KG1 (cell line): ENCODE measurements around the gene CAPN10.
A peak's percentile ranks its signal among the peaks of the same experiment; 100 is the strongest.

ENCODE experiments used
- DNase-seq: peaks from one replicate; lab custom pipeline; 2025; lab: John Stamatoyannopoulos, UW

Gene CAPN10

DNA sequence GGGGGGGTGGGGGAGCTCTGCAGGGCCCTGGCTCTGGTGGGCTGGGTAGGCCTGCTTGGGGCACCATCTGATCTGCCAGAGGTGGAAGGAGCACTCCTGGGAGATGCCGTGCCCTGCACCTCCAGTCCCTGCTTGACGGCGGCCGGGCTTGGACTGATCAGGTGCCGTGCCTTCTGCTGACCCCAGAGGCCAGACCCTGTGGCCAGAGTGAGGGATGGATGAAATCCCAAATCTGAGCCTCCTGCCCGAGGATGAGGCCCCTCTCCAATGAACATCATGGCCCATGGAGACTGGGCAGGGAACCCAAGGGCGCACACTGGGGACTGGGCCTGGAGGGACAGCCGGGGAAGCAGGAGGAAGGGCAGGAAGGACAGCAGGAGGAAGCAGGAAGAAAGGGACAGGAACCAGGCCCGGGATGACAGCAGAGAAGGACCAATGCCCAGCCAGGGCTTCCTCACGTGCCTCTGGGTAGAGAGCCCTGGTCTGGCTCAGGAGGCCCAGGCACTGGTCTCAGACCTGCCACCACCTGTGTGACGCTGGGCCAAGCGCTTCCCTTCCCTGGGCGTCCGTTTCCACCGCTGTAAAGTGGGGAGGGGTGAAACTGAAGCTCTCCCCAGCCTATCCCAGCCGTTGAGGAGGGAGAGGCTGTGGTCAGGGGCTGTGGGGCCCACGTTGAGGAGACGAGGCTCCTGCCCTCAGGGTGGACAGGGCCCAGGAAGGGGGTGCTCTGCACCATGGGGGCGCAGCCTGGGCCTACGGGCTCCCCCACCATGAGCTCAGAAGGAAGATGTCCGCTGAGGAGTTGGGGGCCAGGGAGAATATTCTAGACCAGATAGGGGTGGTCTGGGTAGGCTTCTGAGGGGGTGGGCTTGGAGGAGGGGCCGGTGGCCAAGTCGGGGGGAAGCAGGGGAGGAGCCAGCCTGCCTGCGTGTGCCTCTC, 37.7 kb downstream of the CAPN10 start:
- no peak for DNase-seq

GRCh38 chr2:240624950-240625621, 38.6 kb downstream of the CAPN10 start, which contains the start of gene GPR35:
GPR35 (plus strand) TSS chr2:240625480; CDS start chr2:240629953, 4,473 bp downstream.
- peak; percentile 61 for DNase-seq

GRCh38 chr2:240626531-240627300, 40.2 kb downstream of the CAPN10 start:
- DNase-seq: peak; percentile 31

DNA sequence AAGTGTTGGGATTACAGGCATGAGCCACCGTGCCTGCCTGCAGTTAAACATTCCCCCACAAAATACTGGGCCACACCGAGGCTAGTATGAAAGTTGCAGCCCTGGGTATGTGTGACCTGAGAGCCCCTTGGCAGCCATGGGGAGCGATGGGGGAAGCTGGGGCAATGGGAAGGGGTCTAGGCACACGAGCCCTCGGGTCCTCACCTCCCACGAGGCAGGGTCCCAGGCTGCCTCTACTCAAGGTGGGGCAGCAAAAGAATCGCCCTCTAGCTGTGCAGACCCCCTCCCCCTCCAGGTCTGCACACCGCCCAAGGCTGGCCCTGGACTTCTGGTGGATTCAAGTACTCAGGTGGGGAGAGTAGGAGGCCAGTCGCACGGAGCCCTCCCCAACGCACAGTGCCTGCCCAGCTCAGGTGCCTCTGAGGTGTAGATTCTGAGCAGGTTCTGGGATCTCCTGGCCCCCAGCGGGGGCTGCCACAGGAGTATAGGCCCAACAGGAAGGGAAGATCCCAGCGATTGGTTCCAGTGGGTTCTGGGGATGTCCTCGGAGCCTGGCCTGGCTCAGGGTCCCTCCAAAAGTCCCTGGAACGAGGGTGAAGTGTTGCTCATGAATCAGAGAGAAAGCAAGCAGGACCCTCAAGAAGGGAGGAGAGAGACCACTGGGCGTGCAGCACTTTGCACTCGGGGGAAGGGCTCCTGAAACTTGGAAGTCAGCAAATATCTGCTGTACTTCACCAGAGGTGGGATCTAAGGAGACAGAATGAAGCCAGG, 41.4 kb downstream of the CAPN10 start:
- DNase-seq: no peak

- no peak for DNase-seq
Measured at GRCh38 chr2:240628507-240628807, 41.9 kb downstream of the CAPN10 start.

- no peak for DNase-seq
Measured at GRCh38 chr2:240628808-240629618, 42.5 kb downstream of the CAPN10 start.

- DNase-seq: no peak
Measured at GRCh38 chr2:240629619-240629967, 43.1 kb downstream of the CAPN10 start.

- no peak for DNase-seq
Measured at GRCh38 chr2:240629968-240630770, 43.6 kb downstream of the CAPN10 start.

GRCh38 chr2:240630771-240631547, 44.4 kb downstream of the CAPN10 start:
- no peak for DNase-seq

DNA sequence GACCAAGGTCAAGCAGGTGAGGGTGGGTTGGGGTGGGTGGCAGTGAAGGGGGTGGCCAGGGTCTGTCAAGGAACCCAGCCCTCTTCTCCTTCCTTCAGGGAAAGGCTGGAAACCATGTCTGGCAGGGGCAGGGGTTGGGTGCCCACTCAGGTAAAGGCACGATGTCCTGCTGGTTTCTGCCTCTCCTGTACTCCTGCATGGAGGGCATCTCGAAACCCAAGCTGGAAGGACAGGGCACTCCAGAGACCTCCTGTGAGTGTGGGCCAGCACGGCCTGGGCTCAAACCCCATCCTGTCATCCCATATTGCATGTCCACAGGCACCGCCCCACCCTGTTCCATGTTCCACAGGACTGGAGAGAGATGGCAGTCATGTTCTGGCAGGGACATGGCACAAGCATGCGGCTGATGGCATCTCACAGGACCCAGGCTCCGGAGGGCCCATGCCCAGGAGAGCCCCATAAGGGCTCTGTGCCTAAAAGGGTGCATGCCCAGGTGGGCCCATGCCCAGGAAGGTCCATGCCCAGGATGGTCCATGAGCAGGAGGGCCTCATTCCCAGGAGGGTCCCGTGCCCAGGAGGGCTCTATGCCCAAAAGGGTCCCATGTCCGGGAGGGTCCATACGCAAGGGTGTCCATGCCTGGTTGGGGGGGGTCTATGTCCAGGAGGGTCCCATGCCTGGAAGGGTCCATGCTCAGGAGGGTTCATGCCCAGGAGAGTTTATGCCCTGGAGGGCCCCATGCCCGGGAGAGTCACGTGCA, 45.2 kb downstream of the CAPN10 start:
- no peak for DNase-seq

DNA sequence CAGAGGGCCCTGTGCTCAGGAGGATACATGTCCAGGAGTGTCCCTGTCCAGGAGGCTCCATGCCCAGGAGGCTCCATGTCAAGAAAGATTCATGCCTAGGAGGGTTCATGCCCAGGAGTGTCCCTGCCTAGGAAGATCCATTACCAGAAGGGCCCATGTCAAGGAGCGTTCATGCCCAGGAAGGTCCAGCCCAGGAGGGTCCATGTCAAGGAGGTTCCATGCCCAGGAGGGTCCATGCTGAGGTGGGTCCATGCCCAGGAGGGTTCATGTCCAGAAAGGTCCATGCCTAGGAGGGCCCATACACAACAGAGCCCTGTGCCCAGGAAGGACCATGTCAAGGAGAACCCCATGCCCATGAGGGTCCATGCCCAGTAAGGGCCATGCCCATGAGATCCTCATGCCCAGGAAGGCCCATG, 45.8 kb downstream of the CAPN10 start:
- no peak for DNase-seq

DNA sequence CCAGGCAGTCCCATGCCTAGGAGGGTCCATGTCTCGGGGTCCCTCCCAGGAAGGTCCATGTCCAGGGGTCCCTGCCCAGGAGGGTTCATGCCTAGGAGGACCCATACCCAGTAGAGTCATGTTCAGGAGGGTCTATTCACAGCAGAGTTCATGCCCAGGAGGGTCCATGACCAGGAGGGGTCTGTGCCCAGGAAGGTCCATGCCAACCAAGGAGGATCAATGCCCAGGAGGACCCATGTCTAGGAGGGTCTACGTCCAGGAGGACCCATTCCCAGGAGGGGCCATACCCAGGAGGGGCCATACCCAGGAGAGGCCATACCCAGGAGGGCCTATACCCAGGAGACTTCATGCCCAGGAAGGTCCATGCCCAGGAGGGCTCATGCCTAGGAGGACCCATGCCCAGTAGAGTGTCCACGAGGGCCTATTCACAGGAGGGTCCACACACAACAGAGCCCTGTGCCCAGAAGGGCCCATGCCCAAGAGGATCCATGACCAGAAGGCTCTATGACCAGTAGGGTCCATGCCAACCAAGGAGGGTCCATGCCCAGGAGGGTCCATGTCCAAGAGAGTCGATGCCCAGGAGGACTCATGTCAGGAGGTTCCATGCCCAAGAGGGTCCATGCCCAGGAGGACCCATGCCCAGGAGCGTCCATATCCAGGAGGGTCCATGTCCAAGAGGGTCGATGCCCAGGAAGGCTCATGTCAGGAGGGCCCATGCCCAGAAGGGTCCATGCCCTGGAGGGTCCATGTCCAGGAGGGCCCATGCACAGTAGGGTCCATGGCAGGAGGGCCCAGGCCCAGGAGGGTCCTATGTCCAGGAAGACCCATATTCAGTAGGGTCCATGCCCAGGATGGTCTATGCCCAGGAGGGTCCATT, 48.8 kb downstream of the CAPN10 start:
- DNase-seq: no peak

- DNase-seq: no peak
Measured at GRCh38 chr2:240635998-240636547, 49.5 kb downstream of the CAPN10 start.

- DNase-seq: no peak
Measured at GRCh38 chr2:240636563-240637115, 50.1 kb downstream of the CAPN10 start.

- DNase-seq: no peak
Measured at GRCh38 chr2:240637116-240637900, 50.8 kb downstream of the CAPN10 start.

DNA sequence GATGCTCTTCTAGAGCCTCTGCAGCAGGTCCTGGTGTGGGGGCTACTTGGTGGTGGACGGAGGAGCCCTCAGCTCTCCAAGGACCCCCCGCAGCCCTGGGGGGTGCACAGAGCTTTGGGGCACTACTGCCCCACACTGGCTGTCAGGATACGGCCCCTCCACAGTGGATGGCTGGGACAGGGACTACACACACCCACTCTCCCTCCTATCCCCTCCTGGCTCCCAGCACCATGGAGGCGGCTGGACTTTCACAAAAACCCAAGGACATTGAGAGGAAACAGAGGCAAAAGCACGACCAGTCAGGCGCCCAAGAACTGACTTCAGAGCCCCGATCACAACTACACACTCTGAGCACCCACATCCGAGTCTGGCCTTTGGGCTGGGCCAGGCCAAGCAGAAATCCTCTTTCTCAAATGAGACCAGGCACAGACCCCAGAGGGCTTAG, 51.4 kb downstream of the CAPN10 start:
- no peak for DNase-seq
